GM23338 (cell line): Measurements from ENCODE around the gene KDM4F. TPM values are rescaled to one million over a fixed set of nuclear protein-coding genes. Genes with fewer than 3 reads are reported as not detected.

Experiments used
- polyA plus RNA-seq: library from polyadenylated mRNA; unstranded; fragments of >200 nt; fragmentation: Nextera tagmentation; extraction: Ambion mirVana; gene quantifications from 2 replicates; pipeline ENCODE4 v1.2.1, GENCODE V29; 2016
- total RNA-seq: library from RNA; depleted of rRNA; stranded (reverse); fragments of >200 nt; shearing (Covaris generic); gene quantifications from 2 replicates; pipeline ENCODE4 v1.2.3, GENCODE V29; 2014; rRNA removed

KDM4F gene
- total and polyA plus RNA-seq, 2 experiments from 2014 or later = not detected

Other genes with a start within 250 kb of the KDM4F start
- 28.2 and 31.9 TPM in 2 replicates for gene CWC15, start 75.9 kb upstream of the KDM4F start, total RNA-seq
- gene CWC15, start 75.9 kb upstream of the KDM4F start, polyA plus RNA-seq = 168 and 177 TPM in 2 replicates
- gene KDM4D, start 75.7 kb upstream of the KDM4F start, total RNA-seq = 0.94 and 2.6 TPM in 2 replicates
- gene KDM4D, start 75.7 kb upstream of the KDM4F start, polyA plus RNA-seq = 0.65 and 1.4 TPM in 2 replicates
- gene KDM4E, start 24.2 kb upstream of the KDM4F start, total RNA-seq = not detected in 2 replicates
- gene KDM4E, start 24.2 kb upstream of the KDM4F start, polyA plus RNA-seq = not detected in 2 replicates
- 11.0 and 12.6 TPM in 2 replicates for gene SRSF8, start 17.5 kb downstream of the KDM4F start, total RNA-seq
- gene SRSF8, start 17.5 kb downstream of the KDM4F start, polyA plus RNA-seq = 18.2 and 19.9 TPM in 2 replicates
- 4.0 and 4.4 TPM in 2 replicates for gene ENDOD1, start 40.4 kb downstream of the KDM4F start, total RNA-seq
- 0.76 and 1.1 TPM in 2 replicates for gene ENDOD1, start 40.4 kb downstream of the KDM4F start, polyA plus RNA-seq
- gene SESN3, start 181.8 kb downstream of the KDM4F start, total RNA-seq = 30.5 and 32.4 TPM in 2 replicates
- 5.3 and 5.5 TPM in 2 replicates for gene SESN3, start 181.8 kb downstream of the KDM4F start, polyA plus RNA-seq